DOHH2 (cell line): ENCODE data around the gene RBM41.

Source experiments
- CTCF ChIP-seq: fragments of 200-600 bp; sonication (generic); IDR thresholded peaks from one replicate; pipeline ENCODE4 v1.5.1; 2014; ENCODE audit warnings: antibody characterized with exemption, mild to moderate bottlenecking, low read depth, low read length; ENCODE audit not compliant: poor library complexity, severe bottlenecking
- EZH2phosphoT487 ChIP-seq: fragments of 200-600 bp; sonication (generic); IDR thresholded peaks from 2 replicates; pipeline ENCODE4 v1.6.1; 2017; ENCODE audit warnings: borderline replicate concordance, mild to moderate bottlenecking, antibody characterized with exemption, low read length, moderate library complexity, mixed read lengths

DNA sequence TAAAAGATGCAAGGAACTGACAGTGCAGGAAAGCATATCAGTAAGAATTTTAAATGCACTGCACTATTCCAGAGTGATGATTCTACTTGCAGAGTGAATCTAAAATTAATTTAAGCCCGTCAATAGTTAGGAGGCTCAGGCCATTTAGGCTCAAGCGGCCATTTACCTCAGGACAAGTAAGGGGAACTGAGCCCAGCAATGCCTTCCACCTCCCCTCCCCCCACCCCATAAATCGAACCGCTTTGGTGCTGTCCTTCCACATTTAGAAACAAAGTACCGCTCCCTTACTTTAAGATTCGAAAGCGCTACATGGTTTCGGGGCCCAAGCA is 665 bp downstream of the RBM41 start:
- no peak for TF ChIP-seq CTCF
- no peak for TF ChIP-seq EZH2phosphoT487
